Measurements from ENCODE around the gene ACADM.
A peak's percentile ranks its signal among the peaks of the same experiment; 100 is the strongest.
"Not testable (repeated sequence)": the region's sequence is repeated elsewhere in the genome, so short reads cannot be mapped to it uniquely, and the experiment has no call there.

ACADM gene

DNA sequence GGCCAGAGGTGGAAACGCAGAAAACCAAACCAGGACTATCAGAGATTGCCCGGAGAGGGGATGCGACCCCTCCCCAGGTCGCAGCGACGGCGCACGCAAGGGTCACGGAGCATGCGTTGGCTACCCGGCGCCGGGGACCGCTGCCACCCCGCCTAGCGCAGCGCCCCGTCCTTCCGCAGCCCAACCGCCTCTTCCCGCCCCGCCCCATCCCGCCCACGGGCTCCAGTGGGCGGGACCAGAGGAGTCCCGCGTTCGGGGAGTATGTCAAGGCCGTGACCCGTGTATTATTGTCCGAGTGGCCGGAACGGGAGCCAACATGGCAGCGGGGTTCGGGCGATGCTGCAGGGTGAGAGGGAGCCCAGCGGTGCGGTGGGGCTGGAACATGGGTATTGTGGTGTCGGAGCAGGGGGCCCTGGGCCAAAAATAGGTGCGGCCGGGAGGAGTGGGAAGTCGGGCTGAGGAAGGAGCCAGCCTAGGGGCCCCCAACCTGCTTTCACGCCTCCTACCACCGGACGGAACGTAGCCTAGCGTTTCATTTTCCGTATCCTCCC is at the start of gene ACADM:
ACADM (plus strand) TSS at position 238 of the 551 bp plus-strand sequence; CDS start at position 317, 79 bp downstream.
- H3K4me1 Mint-ChIP-seq, result peaks cover 51% of the 10 kb centered on the region
- peaks cover 10% of the 10 kb centered on the region for H3K36me3 Mint-ChIP-seq
- H3K27ac Mint-ChIP-seq, result peak within 1 kb of the TSS; percentile 95
- no peaks in the 10 kb centered on the region for H3K27me3 Mint-ChIP-seq
- H3K9me3 Mint-ChIP-seq, result no peaks in the 10 kb centered on the region
- H3K4me3 Mint-ChIP-seq, result peak within 1 kb of the TSS; percentile 100
- DNase-seq, result peak; percentile 86
- CTCF ChIA-PET, result no interaction called here

DNA sequence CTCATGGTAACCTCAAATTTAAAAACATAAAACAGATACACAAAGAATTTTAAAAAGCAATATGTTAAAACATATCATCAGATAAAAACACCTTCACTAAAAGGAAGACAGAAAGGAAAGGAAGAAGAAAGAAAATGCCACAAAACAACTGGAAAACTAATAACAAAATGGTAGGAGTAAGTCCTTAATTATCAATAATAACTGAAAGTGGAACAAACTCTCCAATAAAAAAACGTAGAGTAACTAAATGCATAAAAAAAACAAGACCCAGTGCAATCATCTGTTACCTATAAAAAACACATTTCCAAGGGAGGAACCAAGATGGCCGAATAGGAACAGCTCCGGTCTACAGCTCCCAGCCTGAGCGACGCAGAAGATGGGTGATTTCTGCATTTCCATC is 47.1 kb upstream of the ACADM start:
- H3K9me3 Mint-ChIP-seq, result no peaks in the 10 kb centered on the region
- H3K36me3 Mint-ChIP-seq, result no peaks in the 10 kb centered on the region
- H3K4me3 Mint-ChIP-seq, result no peak overlapping the region
- DNase-seq, result no peak
- no peak overlapping the region for H3K27ac Mint-ChIP-seq
- no peaks in the 10 kb centered on the region for H3K27me3 Mint-ChIP-seq
- H3K4me1 Mint-ChIP-seq, result no peaks in the 10 kb centered on the region
- CTCF ChIA-PET, result no interaction called here

DNA sequence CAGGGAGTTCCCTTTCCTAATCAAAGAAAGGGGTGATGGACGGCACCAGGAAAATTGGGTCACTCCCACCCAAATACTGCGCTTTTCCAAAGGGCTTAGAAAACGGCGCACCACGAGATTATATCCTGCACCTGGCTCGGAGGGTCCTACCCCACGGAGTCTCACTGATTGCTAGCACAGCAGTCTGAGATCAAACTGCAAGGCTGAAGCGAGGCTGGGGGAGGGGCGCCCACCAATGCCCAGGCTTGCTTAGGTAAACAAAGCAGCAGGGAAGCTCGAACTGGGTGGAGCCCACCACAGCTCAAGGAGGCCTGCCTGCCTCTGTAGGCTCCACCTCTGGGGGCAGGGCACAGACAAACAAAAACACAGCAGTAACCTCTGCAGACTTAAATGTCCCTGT is 46.5 kb upstream of the ACADM start:
- H3K36me3 Mint-ChIP-seq, DNase-seq, H3K9me3 Mint-ChIP-seq, CTCF ChIA-PET, H3K4me3 Mint-ChIP-seq, H3K27me3 Mint-ChIP-seq, H3K27ac Mint-ChIP-seq, H3K4me1 Mint-ChIP-seq: not testable (repeated sequence)

DNA sequence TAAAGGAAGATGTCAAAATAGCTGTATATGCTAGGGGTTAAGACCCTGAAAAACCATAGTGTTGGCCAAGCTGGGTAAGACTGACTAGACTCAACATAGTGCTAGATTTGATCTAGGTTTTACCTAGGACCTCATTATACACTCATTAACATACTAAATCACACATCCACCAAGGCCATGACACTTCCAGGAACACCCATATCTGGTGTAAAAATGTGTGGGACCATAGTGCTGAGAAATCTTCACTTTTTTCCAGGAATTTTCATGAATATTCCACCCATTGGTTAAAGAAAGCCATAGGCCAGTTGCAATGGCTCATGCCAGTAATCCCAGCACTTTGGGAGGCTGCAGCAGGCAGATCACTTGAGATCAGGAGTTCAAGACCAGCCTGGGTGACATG is 34.0 kb upstream of the ACADM start:
- H3K27me3 Mint-ChIP-seq, result no peaks in the 10 kb centered on the region
- no peak overlapping the region for H3K4me3 Mint-ChIP-seq
- H3K36me3 Mint-ChIP-seq, result no peaks in the 10 kb centered on the region
- CTCF ChIA-PET, result no interaction called here
- no peaks in the 10 kb centered on the region for H3K4me1 Mint-ChIP-seq
- no peaks in the 10 kb centered on the region for H3K9me3 Mint-ChIP-seq
- DNase-seq, result no peak
- H3K27ac Mint-ChIP-seq, result no peak overlapping the region

DNA sequence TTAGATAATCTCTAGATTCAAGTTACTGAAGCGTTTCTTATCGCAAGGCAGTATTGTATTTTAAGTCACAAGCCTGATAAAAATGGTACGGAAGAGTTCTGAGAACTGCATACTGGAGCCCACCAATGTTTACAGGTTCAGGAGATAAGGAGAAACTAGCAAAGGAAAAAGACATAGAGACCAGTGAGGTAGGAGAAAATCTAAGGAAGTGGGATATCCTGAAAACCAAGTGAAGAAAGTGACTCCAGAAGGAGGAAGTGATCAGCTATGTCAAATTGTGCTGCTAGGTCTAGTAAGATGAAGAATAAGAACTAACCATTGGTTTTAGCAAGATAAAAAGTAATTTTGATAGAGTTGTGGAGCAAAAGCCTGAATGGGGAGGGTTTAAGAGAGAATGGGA is 31.0 kb upstream of the ACADM start:
- no peak overlapping the region for H3K27ac Mint-ChIP-seq
- CTCF ChIA-PET, result no interaction called here
- no peak for DNase-seq
- no peaks in the 10 kb centered on the region for H3K9me3 Mint-ChIP-seq
- H3K4me3 Mint-ChIP-seq, result no peak overlapping the region
- no peaks in the 10 kb centered on the region for H3K4me1 Mint-ChIP-seq
- H3K36me3 Mint-ChIP-seq, result no peaks in the 10 kb centered on the region
- peaks cover 5% of the 10 kb centered on the region for H3K27me3 Mint-ChIP-seq

DNA sequence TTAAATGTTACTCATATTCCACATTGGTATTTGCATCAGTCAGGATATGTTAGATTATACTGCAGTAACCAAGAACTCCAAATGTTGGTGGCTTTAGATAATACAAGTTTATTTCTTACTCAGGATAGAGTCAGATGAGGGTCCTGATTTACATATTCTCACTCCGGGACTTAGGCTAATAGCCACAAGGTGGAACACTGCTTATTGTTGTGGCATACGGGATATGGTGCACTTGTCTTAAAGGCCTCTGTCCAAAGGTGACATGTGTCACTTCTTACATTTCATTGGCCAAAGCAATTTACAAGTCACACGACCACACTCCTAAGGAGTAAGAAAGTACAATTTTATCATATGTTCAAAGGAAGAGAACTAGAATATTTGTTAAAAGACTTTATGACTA is 28.5 kb upstream of the ACADM start:
- CTCF ChIA-PET, result no interaction called here
- DNase-seq, result no peak
- H3K36me3 Mint-ChIP-seq, result no peaks in the 10 kb centered on the region
- no peak overlapping the region for H3K4me3 Mint-ChIP-seq
- H3K4me1 Mint-ChIP-seq, result no peaks in the 10 kb centered on the region
- no peak overlapping the region for H3K27ac Mint-ChIP-seq
- no peaks in the 10 kb centered on the region for H3K9me3 Mint-ChIP-seq
- peaks cover 5% of the 10 kb centered on the region for H3K27me3 Mint-ChIP-seq

DNA sequence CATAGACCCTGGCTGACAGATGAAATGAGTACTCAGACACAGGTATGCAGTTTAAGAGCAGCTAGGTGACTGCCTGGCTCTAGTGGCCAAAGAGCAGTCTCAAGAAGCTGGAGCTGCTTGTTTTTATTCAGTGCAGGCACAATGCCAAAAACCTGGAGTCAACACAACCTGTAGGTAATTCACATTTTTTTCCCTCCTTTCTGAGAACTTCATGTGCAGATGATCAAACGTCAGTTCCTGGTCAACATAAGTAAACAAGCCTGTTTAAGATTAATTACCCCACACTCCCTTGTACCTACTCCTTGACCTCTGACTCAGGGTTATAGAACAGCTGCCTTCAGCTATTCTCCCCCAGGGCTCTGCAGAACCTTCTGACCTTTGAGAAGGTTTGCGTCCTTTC is 17.3 kb upstream of the ACADM start:
- H3K27me3 Mint-ChIP-seq, result peaks cover 4% of the 10 kb centered on the region
- CTCF ChIA-PET, result no interaction called here
- no peak overlapping the region for H3K27ac Mint-ChIP-seq
- no peak overlapping the region for H3K4me3 Mint-ChIP-seq
- no peak for DNase-seq
- H3K4me1 Mint-ChIP-seq, result no peaks in the 10 kb centered on the region
- no peaks in the 10 kb centered on the region for H3K36me3 Mint-ChIP-seq
- H3K9me3 Mint-ChIP-seq, result no peaks in the 10 kb centered on the region

DNA sequence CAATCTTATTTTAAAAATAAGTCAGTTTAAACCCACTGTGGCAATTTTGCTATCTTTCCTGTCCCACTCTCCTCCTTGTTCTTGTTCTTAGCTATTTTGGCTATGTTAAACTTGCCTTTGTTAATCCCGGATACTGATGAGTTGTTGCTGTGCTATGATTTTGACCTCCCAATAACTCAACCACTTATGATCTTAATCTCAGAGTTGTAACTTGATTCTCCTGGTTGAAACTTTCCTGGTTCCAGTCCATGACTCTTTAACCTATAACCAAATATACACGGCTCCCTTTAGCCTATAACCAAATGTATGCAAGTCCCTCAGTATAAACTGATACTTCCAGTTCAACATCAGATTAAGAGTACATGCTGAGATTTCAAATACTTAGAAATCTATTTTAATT is 15.6 kb upstream of the ACADM start:
- DNase-seq, result no peak
- H3K4me1 Mint-ChIP-seq, result no peaks in the 10 kb centered on the region
- peaks cover 4% of the 10 kb centered on the region for H3K27me3 Mint-ChIP-seq
- CTCF ChIA-PET, result interaction anchor here (0.6 kb wide), 1 partner anchor 111 kb away, joined by 3 read pairs; no protein-coding TSS in a partner anchor
- no peak overlapping the region for H3K4me3 Mint-ChIP-seq
- H3K9me3 Mint-ChIP-seq, result no peaks in the 10 kb centered on the region
- no peak overlapping the region for H3K27ac Mint-ChIP-seq
- no peaks in the 10 kb centered on the region for H3K36me3 Mint-ChIP-seq

DNA sequence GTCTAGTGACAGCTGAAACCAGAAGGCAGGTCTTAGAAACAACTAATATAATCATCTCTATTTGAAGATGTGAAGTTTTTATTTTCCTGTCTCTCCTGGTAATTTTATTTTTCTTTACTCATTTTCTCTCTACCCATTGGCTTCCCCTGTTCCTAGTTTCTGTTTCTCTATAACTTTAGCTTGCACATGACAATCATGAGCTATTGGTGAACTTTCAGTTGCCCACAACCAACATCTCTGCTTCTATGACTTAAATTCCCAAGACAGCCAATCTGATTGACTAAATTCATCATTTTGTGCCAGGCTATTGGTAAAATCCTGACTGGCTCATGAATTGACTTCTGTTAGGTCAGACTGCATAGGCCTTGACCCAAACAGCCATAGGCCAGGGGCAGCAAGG is 13.7 kb upstream of the ACADM start:
- CTCF ChIA-PET, result no interaction called here
- no peak for DNase-seq
- Mint-ChIP-seq H3K27ac (no peak overlapping the region), H3K36me3 (no peaks in the 10 kb centered on the region), H3K4me1 (no peaks in the 10 kb centered on the region), H3K4me3 (no peak overlapping the region), H3K9me3 (no peaks in the 10 kb centered on the region), H3K27me3 (peaks cover 4% of the 10 kb centered on the region)

DNA sequence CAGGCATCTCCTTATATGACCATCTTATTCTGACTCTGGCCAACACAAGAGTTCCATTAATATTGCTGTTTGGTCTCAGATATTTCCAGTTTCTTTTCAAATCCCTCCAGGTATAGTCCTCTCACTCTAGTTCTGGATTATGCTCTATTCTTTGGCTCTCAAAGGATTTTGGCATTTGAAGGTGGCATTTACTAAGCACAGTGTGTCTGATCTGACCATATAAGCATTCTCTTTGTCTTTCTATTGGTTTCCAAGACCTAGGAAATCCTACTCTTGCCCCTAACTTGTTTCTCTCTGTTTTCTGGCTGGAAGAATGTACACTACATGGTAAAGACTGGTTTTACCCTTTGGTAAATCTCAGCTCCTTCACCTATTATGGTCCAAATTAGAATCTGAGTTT is 12.7 kb upstream of the ACADM start:
- H3K27ac Mint-ChIP-seq, result no peak overlapping the region
- peaks cover 8% of the 10 kb centered on the region for H3K27me3 Mint-ChIP-seq
- no peak for DNase-seq
- no peak overlapping the region for H3K4me3 Mint-ChIP-seq
- CTCF ChIA-PET, result no interaction called here
- H3K9me3 Mint-ChIP-seq, result no peaks in the 10 kb centered on the region
- no peaks in the 10 kb centered on the region for H3K36me3 Mint-ChIP-seq
- H3K4me1 Mint-ChIP-seq, result no peaks in the 10 kb centered on the region

DNA sequence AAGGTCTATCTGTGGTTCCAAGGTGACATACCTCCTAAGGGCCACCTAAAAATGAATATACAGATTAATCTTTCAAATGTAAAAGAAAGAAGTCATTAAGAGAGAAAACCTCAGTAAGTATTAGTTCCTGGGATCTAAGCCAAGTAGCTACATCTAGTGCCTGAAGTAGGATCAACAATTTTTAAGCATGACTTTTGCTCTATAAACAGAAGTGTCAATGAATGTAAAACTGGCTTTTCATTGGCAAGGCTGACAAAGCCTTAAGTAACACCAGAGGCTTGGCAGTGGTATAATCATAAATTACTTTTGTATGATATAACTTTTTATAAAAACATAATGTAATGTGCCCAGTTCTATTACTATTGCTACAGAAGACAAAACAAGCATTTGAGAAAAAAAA is 12.2 kb upstream of the ACADM start:
- Mint-ChIP-seq H3K36me3 (no peaks in the 10 kb centered on the region), H3K27ac (no peak overlapping the region), H3K4me1 (no peaks in the 10 kb centered on the region), H3K9me3 (no peaks in the 10 kb centered on the region), H3K27me3 (peaks cover 8% of the 10 kb centered on the region), H3K4me3 (no peak overlapping the region)
- DNase-seq, result no peak
- CTCF ChIA-PET, result no interaction called here

DNA sequence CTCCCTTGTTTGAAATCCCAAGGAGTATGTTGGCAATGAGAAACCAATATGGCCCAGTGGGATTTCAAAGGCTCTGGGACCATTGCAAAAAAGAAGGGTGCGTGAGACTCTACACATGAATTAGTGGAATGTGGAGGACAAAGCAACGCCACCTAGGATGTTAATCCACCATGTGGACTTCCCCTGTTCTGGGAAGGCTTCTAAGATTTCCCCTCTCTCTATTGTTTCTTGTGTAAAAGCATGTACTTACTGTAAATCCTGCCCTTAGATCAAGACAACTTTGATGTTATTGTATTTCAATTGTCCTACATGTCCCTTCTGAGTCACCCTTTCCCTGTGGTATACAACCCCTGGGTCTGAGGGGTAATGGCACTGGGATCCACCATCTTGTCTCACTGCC is 4.7 kb upstream of the ACADM start:
- no peak overlapping the region for H3K27ac Mint-ChIP-seq
- peaks cover 4% of the 10 kb centered on the region for H3K27me3 Mint-ChIP-seq
- peaks cover 2% of the 10 kb centered on the region for H3K36me3 Mint-ChIP-seq
- no peak for DNase-seq
- CTCF ChIA-PET, result no interaction called here
- peaks cover 20% of the 10 kb centered on the region for H3K4me1 Mint-ChIP-seq
- no peaks in the 10 kb centered on the region for H3K9me3 Mint-ChIP-seq
- no peak overlapping the region for H3K4me3 Mint-ChIP-seq

DNA sequence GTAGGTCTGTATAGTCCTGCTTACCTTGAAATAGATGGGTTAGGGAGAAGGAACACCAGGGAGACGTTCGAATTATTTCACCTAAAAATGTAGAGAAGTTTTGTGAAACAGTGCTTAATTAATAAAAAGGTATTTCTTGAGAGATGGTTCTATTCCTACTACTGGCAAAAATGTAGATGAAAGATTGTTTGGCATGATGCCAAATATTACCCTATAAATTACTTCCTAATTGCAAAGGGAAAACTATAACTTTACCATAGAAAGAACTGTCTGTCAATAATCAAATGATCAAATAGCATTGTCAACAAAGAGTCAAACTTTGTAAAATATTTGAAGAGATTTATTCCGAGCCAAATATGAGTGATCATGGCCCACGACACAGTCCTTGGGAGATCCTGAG is 4.2 kb upstream of the ACADM start:
- Mint-ChIP-seq H3K4me3 (no peak overlapping the region), H3K4me1 (peaks cover 22% of the 10 kb centered on the region), H3K27me3 (peaks cover 4% of the 10 kb centered on the region), H3K36me3 (peaks cover 2% of the 10 kb centered on the region), H3K9me3 (no peaks in the 10 kb centered on the region), H3K27ac (no peak overlapping the region)
- CTCF ChIA-PET, result no interaction called here
- no peak for DNase-seq

DNA sequence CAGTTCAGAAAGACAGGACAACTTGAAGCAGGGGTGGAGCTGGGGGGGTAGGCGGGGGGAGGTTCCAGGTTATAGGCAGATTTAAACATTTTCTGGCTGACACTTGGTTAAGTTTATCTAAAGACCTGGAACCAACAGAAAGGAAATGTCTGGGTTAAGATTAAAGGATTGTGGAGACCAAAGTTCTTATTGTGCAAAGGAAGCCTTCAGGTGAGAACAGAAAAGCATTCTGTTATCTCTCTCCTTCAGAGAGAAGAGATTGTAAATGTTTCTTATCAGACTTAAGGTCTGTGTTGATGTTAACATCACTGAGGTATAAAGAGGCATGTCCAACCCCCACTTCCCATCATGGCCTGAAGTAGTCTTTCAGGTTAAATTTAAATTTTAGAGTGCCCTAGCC is 3.7 kb upstream of the ACADM start:
- H3K4me1 Mint-ChIP-seq, result peaks cover 27% of the 10 kb centered on the region
- H3K9me3 Mint-ChIP-seq, result no peaks in the 10 kb centered on the region
- no peak for DNase-seq
- H3K36me3 Mint-ChIP-seq, result peaks cover 2% of the 10 kb centered on the region
- H3K27me3 Mint-ChIP-seq, result peaks cover 4% of the 10 kb centered on the region
- H3K27ac Mint-ChIP-seq, result no peak overlapping the region
- H3K4me3 Mint-ChIP-seq, result no peak overlapping the region
- CTCF ChIA-PET, result no interaction called here

DNA sequence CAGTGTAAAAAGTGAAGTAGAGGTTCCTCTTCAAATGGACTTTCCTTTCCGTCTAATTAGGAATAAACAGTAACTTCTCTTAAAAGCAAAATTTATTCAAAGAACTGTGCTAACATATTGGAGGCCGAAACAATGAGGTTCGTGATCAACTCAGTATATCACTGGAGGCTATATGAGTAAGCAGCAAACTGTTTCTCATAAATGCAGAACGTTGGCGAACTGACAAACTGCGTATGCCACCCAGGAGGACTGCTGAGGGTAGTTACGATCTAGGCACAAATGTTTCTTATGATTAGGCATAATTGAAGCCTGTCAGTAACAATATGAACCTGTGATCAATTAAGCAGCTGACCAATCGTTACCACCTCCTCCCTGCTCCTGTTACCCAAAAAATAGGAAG is 2.3 kb upstream of the ACADM start:
- H3K4me3 Mint-ChIP-seq, CTCF ChIA-PET, H3K27me3 Mint-ChIP-seq, DNase-seq, H3K9me3 Mint-ChIP-seq, H3K27ac Mint-ChIP-seq, H3K36me3 Mint-ChIP-seq: not testable (repeated sequence)
- H3K4me1 Mint-ChIP-seq, result peaks cover 41% of the 10 kb centered on the region

DNA sequence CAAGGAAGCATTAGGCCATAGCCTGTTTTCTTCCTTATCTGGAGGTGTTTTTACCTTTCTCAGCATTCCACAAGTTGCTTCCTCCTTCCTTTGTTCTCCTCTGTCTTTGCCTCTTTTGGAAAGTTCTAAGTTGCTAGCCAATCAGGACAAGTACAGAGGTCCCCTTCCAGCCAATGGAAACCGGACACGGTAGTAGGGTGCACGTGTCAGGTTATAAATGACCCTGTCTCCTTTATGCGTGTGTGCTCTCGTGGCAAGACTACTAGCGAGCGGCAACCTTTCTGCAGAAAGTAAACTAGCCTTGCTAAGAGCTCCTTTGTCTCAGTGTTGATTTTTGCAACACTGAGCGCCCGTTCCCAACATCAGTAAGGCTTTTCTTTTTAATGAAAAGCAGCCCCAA is 1.5 kb upstream of the ACADM start:
- peak overlapping the region; percentile 100 for H3K4me3 Mint-ChIP-seq
- H3K9me3 Mint-ChIP-seq, result no peaks in the 10 kb centered on the region
- no peak overlapping the region for H3K27ac Mint-ChIP-seq
- H3K36me3 Mint-ChIP-seq, result peaks cover 8% of the 10 kb centered on the region
- H3K27me3 Mint-ChIP-seq, result no peaks in the 10 kb centered on the region
- CTCF ChIA-PET, result no interaction called here
- peaks cover 47% of the 10 kb centered on the region for H3K4me1 Mint-ChIP-seq
- no peak for DNase-seq
